RKO (cell line): ENCODE measurements around the gene WWC1.
"Not testable (repeated sequence)": the region's sequence is repeated elsewhere in the genome, so short reads cannot be mapped to it uniquely, and the experiment has no call there.

ENCODE experiments used
- DNase-seq: peaks from one replicate; pipeline ENCODE4 v3.0.0-alpha.2; 2016; ENCODE audit warnings: low spot score

WWC1 gene

GRCh38 chr5:168308976-168309598 is 17.6 kb downstream of the WWC1 start:
- no peak for DNase-seq

- not testable (repeated sequence) for DNase-seq
Observed at GRCh38 chr5:168310541-168310940, 19.1 kb downstream of the WWC1 start.

- DNase-seq, result no peak
Observed at GRCh38 chr5:168311061-168311566, 19.7 kb downstream of the WWC1 start.

GRCh38 chr5:168312606-168313295 is 21.3 kb downstream of the WWC1 start:
- DNase-seq, result no peak

- no peak for DNase-seq
Observed at GRCh38 chr5:168313596-168314204, 22.3 kb downstream of the WWC1 start.

- peak; percentile 82 for DNase-seq
Observed at GRCh38 chr5:168314735-168315411, 23.4 kb downstream of the WWC1 start.

- DNase-seq, result no peak
Observed at GRCh38 chr5:168315416-168316138, 24.1 kb downstream of the WWC1 start.

GRCh38 chr5:168316139-168316578 is 24.7 kb downstream of the WWC1 start:
- no peak for DNase-seq

- no peak for DNase-seq
Observed at GRCh38 chr5:168317096-168317520, 25.7 kb downstream of the WWC1 start.

- peak; percentile 70 for DNase-seq
Observed at GRCh38 chr5:168317521-168318147, 26.2 kb downstream of the WWC1 start.

GRCh38 chr5:168318240-168318639 is 26.8 kb downstream of the WWC1 start:
- DNase-seq, result no peak

GRCh38 chr5:168319774-168320173 is 28.3 kb downstream of the WWC1 start:
- no peak for DNase-seq

GRCh38 chr5:168320805-168321204 is 29.4 kb downstream of the WWC1 start:
- no peak for DNase-seq

GRCh38 chr5:168324859-168325630 is 33.6 kb downstream of the WWC1 start:
- DNase-seq, result no peak

- no peak for DNase-seq
Observed at GRCh38 chr5:168327019-168327421, 35.6 kb downstream of the WWC1 start.

GRCh38 chr5:168327451-168327850 is 36.0 kb downstream of the WWC1 start:
- DNase-seq, result no peak

GRCh38 chr5:168327994-168328393 is 36.5 kb downstream of the WWC1 start:
- no peak for DNase-seq

- DNase-seq, result no peak
Observed at GRCh38 chr5:168328814-168329213, 37.4 kb downstream of the WWC1 start.

GRCh38 chr5:168329302-168329701 is 37.9 kb downstream of the WWC1 start:
- DNase-seq, result no peak

- peak; percentile 28 for DNase-seq
Observed at GRCh38 chr5:168332042-168332441, 40.6 kb downstream of the WWC1 start.

GRCh38 chr5:168334280-168334679 is 42.8 kb downstream of the WWC1 start:
- no peak for DNase-seq
